Ishikawa (cell line): ENCODE data around the gene MYEOV.

ENCODE experiments used
- CREB1 ChIP-seq: IDR thresholded peaks from 2 replicates; pipeline ENCODE4 v1.6.1; 2012; ENCODE audit warnings: low read depth
- EGR1 ChIP-seq: IDR thresholded peaks from 2 replicates; pipeline ENCODE4 v1.6.1; 2012
- MAX ChIP-seq: IDR thresholded peaks from 2 replicates; pipeline ENCODE4 v1.6.1; 2012
- RAD21 ChIP-seq: IDR thresholded peaks from 2 replicates; pipeline ENCODE4 v1.6.1; 2012; ENCODE audit warnings: low read depth
- REST ChIP-seq: IDR thresholded peaks from 2 replicates; pipeline ENCODE4 v1.6.1; 2012; ENCODE audit warnings: low read depth, mild to moderate bottlenecking
- TAF1 ChIP-seq: IDR thresholded peaks from 2 replicates; pipeline ENCODE4 v1.6.1; 2012; ENCODE audit warnings: low read depth, mild to moderate bottlenecking
- TCF12 ChIP-seq: IDR thresholded peaks from 2 replicates; pipeline ENCODE4 v1.6.1; 2012; ENCODE audit warnings: low read depth
- YY1 ChIP-seq: IDR thresholded peaks from 2 replicates; pipeline ENCODE4 v1.6.1; 2012; ENCODE audit warnings: low read depth
- ZBTB7A ChIP-seq: IDR thresholded peaks from 2 replicates; pipeline ENCODE4 v1.6.1; 2012; ENCODE audit warnings: low read depth

GRCh38 chr11:69321877-69322361 lies 28.0 kb downstream of the MYEOV start:
- TF ChIP-seq YY1 (no peak), MAX (no peak), REST (no peak), CREB1 (no peak), RAD21 (no peak), TAF1 (no peak), TCF12 (no peak), EGR1 (no peak), ZBTB7A (no peak)
